ENCODE measurements around the gene ARHGAP15.

Gene ARHGAP15

DNA sequence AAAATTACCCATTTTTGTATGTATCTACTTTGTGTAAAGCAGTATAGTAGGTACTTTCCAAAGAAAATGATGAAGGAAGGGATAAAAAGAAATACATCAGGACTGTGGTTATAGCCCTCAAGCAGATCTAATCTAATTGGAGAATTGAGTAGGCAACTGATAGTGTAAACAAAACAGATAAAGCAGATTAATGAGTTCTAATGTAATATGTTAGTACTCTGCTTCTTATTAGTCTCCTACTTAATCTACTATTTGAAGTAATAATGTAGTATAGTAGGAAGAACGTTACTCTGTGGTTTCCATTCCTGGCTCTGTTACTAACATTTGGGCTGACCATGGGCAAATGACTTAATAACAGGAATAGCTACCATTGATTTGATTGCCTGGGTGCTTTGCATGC is 250.7 kb downstream of the ARHGAP15 start:
- Histone ChIP-seq H3K9ac (ENCODE audit: low read length) (no peak overlapping the region), H3K4me1 (ENCODE audit: low read length) (no peaks in the 10 kb centered on the region), H4K20me1 (ENCODE audit: insufficient read depth, low read length) (no peaks in the 10 kb centered on the region), H3K27me3 (replicated peaks; ENCODE audit: insufficient read depth, low read length) (no peaks in the 10 kb centered on the region), H3K4me2 (ENCODE audit: low read depth, low read length) (no peak overlapping the region), H3K9me3 (replicated peaks; ENCODE audit: insufficient read depth, low read length) (no peaks in the 10 kb centered on the region), H2AFZ (ENCODE audit: low read length) (no peak overlapping the region), H3F3A (ENCODE audit: insufficient read depth, low read length) (no peaks in the 10 kb centered on the region), H3K9me2 (replicated peaks; ENCODE audit: insufficient read depth, low read length) (no peaks in the 10 kb centered on the region; the same call in 1 of the 2 replicates), H3K4me3 (ENCODE audit: low read length) (no peak overlapping the region), H3K27ac (ENCODE audit: low read length) (no peak overlapping the region), H3K79me2 (ENCODE audit: low read length) (no peaks in the 10 kb centered on the region), H3K36me3 (replicated peaks; ENCODE audit: insufficient read depth, low read length) (no peaks in the 10 kb centered on the region)
- TF ChIP-seq EZH2 (optimal IDR thresholded peaks at IDR 0.05; ENCODE audit: low read depth, low read length) (no peak), EZH2phosphoT487 (IDR thresholded peaks at IDR 0.05; ENCODE audit: low read length) (no peak)
- TF ChIP-seq, protein P1, sequence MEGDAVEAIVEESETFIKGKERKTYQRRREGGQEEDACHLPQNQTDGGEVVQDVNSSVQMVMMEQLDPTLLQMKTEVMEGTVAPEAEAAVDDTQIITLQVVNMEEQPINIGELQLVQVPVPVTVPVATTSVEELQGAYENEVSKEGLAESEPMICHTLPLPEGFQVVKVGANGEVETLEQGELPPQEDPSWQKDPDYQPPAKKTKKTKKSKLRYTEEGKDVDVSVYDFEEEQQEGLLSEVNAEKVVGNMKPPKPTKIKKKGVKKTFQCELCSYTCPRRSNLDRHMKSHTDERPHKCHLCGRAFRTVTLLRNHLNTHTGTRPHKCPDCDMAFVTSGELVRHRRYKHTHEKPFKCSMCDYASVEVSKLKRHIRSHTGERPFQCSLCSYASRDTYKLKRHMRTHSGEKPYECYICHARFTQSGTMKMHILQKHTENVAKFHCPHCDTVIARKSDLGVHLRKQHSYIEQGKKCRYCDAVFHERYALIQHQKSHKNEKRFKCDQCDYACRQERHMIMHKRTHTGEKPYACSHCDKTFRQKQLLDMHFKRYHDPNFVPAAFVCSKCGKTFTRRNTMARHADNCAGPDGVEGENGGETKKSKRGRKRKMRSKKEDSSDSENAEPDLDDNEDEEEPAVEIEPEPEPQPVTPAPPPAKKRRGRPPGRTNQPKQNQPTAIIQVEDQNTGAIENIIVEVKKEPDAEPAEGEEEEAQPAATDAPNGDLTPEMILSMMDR (IDR thresholded peaks at IDR 0.05; ENCODE audit: low read length) = no peak
- no peak for DNase-seq

DNA sequence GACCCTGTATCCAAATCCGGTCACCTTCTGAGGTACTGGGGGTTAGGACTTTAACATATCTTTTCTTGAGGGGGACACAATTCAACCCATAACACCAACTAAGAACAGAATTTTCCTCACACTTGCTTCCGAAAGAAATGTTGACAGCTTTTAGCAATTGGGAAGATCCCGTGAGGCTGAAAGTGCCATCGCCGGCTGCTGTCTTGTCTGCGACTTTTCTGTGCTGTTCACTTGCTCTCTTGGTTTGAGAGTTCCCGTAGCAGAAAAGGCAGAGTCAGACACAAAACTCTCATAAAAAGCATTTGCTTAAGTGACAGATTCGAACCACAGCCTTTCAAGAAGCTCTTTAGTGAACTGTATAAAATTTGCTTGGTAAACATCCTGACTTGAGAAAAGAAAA is 253.4 kb downstream of the ARHGAP15 start:
- Histone ChIP-seq H3F3A (ENCODE audit: insufficient read depth, low read length) (no peaks in the 10 kb centered on the region), H3K9ac (ENCODE audit: low read length) (no peak overlapping the region), H3K4me2 (ENCODE audit: low read depth, low read length) (no peak overlapping the region), H3K9me2 (replicated peaks; ENCODE audit: insufficient read depth, low read length) (no peaks in the 10 kb centered on the region; the same call in 1 of the 2 replicates), H2AFZ (ENCODE audit: low read length) (no peak overlapping the region), H3K4me1 (ENCODE audit: low read length) (no peaks in the 10 kb centered on the region), H4K20me1 (ENCODE audit: insufficient read depth, low read length) (no peaks in the 10 kb centered on the region), H3K27me3 (replicated peaks; ENCODE audit: insufficient read depth, low read length) (no peaks in the 10 kb centered on the region), H3K36me3 (replicated peaks; ENCODE audit: insufficient read depth, low read length) (no peaks in the 10 kb centered on the region), H3K79me2 (ENCODE audit: low read length) (no peaks in the 10 kb centered on the region), H3K27ac (ENCODE audit: low read length) (no peak overlapping the region), H3K9me3 (replicated peaks; ENCODE audit: insufficient read depth, low read length) (no peaks in the 10 kb centered on the region), H3K4me3 (ENCODE audit: low read length) (no peak overlapping the region)
- TF ChIP-seq EZH2phosphoT487 (IDR thresholded peaks at IDR 0.05; ENCODE audit: low read length) = no peak
- TF ChIP-seq EZH2 (optimal IDR thresholded peaks at IDR 0.05; ENCODE audit: low read depth, low read length) = no peak
- TF ChIP-seq, protein P1 (IDR thresholded peaks at IDR 0.05; ENCODE audit: low read length) = no peak
- no peak for DNase-seq

GRCh38 chr2:143383016-143383415 is 253.8 kb downstream of the ARHGAP15 start:
- Histone ChIP-seq H4K20me1 (ENCODE audit: insufficient read depth, low read length) (no peaks in the 10 kb centered on the region), H3K79me2 (ENCODE audit: low read length) (no peaks in the 10 kb centered on the region), H3K4me1 (ENCODE audit: low read length) (no peaks in the 10 kb centered on the region), H3K4me2 (ENCODE audit: low read depth, low read length) (no peak overlapping the region), H3K9me2 (replicated peaks; ENCODE audit: insufficient read depth, low read length) (no peaks in the 10 kb centered on the region; the same call in 1 of the 2 replicates), H2AFZ (ENCODE audit: low read length) (no peak overlapping the region), H3K4me3 (ENCODE audit: low read length) (no peak overlapping the region), H3K27me3 (replicated peaks; ENCODE audit: insufficient read depth, low read length) (no peaks in the 10 kb centered on the region), H3F3A (ENCODE audit: insufficient read depth, low read length) (no peaks in the 10 kb centered on the region), H3K9ac (ENCODE audit: low read length) (no peak overlapping the region), H3K9me3 (replicated peaks; ENCODE audit: insufficient read depth, low read length) (no peaks in the 10 kb centered on the region), H3K36me3 (replicated peaks; ENCODE audit: insufficient read depth, low read length) (no peaks in the 10 kb centered on the region), H3K27ac (ENCODE audit: low read length) (no peak overlapping the region)
- DNase-seq = no peak
- no peak for TF ChIP-seq EZH2phosphoT487 (IDR thresholded peaks at IDR 0.05; ENCODE audit: low read length)

- Histone ChIP-seq H3K36me3 (replicated peaks; ENCODE audit: insufficient read depth, low read length) (no peaks in the 10 kb centered on the region), H3K9me2 (replicated peaks; ENCODE audit: insufficient read depth, low read length) (no peaks in the 10 kb centered on the region; the same call in 1 of the 2 replicates), H3K79me2 (ENCODE audit: low read length) (no peaks in the 10 kb centered on the region), H3K27ac (ENCODE audit: low read length) (no peak overlapping the region), H3K4me2 (ENCODE audit: low read depth, low read length) (no peak overlapping the region), H2AFZ (ENCODE audit: low read length) (no peak overlapping the region), H3K4me1 (ENCODE audit: low read length) (no peaks in the 10 kb centered on the region), H3K27me3 (replicated peaks; ENCODE audit: insufficient read depth, low read length) (no peaks in the 10 kb centered on the region), H4K20me1 (ENCODE audit: insufficient read depth, low read length) (no peaks in the 10 kb centered on the region), H3K9me3 (replicated peaks; ENCODE audit: insufficient read depth, low read length) (no peaks in the 10 kb centered on the region), H3F3A (ENCODE audit: insufficient read depth, low read length) (no peaks in the 10 kb centered on the region), H3K9ac (ENCODE audit: low read length) (no peak overlapping the region), H3K4me3 (ENCODE audit: low read length) (no peak overlapping the region)
- TF ChIP-seq EZH2 (optimal IDR thresholded peaks at IDR 0.05; ENCODE audit: low read depth, low read length) (no peak), EZH2phosphoT487 (IDR thresholded peaks at IDR 0.05; ENCODE audit: low read length) (no peak)
- TF ChIP-seq, protein P1 (IDR thresholded peaks at IDR 0.05; ENCODE audit: low read length) = no peak
- DNase-seq = no peak
These were observed 254.9 kb downstream of the ARHGAP15 start for GRCh38 chr2:143384111-143384510.

Measured in MM.1S (cell line).